Peyer's patch (tissue), 4 donors: ENCODE measurements around the gene CCDC57. TPM values are rescaled to one million over a fixed set of nuclear protein-coding genes. Genes with fewer than 3 reads are reported as not detected.

Experiments
- DNase-seq, 3 donors: peaks; one replicate each; pipeline ENCODE4 v3.0.0-alpha.2; 2017 to 2019
- H3K27ac ChIP-seq, 4 donors: fragments of 200-600 bp; sonication (generic); one replicate each; pipeline ENCODE4 v1.5.1; 2016 to 2019
- H3K27me3 ChIP-seq, 2 donors: fragments of 200-600 bp; sonication (generic); one replicate each; pipeline ENCODE4 v1.5.1; 2019
- H3K36me3 ChIP-seq, 3 donors: fragments of 200-600 bp; sonication (generic); one replicate each; pipeline ENCODE4 v1.5.1; 2016 to 2019
- H3K4me1 ChIP-seq, 4 donors: fragments of 200-600 bp; sonication (generic); one replicate each; pipeline ENCODE4 v1.5.1; 2016 to 2019
- H3K4me3 ChIP-seq, 4 donors: fragments of 200-600 bp; sonication (generic); 1 replicate in 3 of 4; 2 replicates in 1 of 4; pipeline ENCODE4 v1.5.1; 2016 to 2019; ENCODE audit warnings: mild to moderate bottlenecking in 1 of 4
- H3K9me3 ChIP-seq, 4 donors: fragments of 200-600 bp; sonication (generic); one replicate each; pipeline ENCODE4 v1.5.1; 2016 to 2019; ENCODE audit warnings: mild to moderate bottlenecking in 1 of 4
- CTCF ChIP-seq, 6 experiments: fragments of 450-650 bp in 4 of 6; fragments of 200-600 bp in 2 of 6; sonication (generic) in 1 of 6; IDR thresholded peaks; one replicate each; pipeline ENCODE4 v1.5.1; 2017 to 2019; ENCODE audit warnings: antibody characterized with exemption in 6 of 6, mild to moderate bottlenecking in 3 of 6, moderate library complexity in 1 of 6
- POLR2A ChIP-seq, 2 donors: fragments of 450-650 bp; IDR thresholded peaks; one replicate each; pipeline ENCODE4 v1.5.1; 2017; ENCODE audit warnings: antibody characterized with exemption in 2 of 2, mild to moderate bottlenecking in 2 of 2, moderate library complexity in 2 of 2
- total RNA-seq, 4 donors: library from RNA; depleted of rRNA; stranded (reverse); fragments of >200 nt; gene quantifications; one replicate each; pipeline ENCODE4 v1.1.0, GENCODE V29; 2016

CCDC57 gene
- total RNA-seq, 4 donors from 2014 or later: 28.2 to 144 (median 79.8) TPM

DNA sequence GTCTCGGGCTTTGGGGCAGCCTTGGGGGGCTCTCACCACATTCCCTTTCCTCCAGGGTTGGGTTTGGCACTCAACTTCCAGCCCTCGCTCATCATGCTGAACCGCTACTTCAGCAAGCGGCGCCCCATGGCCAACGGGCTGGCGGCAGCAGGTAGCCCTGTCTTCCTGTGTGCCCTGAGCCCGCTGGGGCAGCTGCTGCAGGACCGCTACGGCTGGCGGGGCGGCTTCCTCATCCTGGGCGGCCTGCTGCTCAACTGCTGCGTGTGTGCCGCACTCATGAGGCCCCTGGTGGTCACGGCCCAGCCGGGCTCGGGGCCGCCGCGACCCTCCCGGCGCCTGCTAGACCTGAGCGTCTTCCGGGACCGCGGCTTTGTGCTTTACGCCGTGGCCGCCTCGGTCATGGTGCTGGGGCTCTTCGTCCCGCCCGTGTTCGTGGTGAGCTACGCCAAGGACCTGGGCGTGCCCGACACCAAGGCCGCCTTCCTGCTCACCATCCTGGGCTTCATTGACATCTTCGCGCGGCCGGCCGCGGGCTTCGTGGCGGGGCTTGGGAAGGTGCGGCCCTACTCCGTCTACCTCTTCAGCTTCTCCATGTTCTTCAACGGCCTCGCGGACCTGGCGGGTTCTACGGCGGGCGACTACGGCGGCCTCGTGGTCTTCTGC lies 24.6 kb upstream of the CCDC57 start:
- H3K36me3 ChIP-seq: peaks cover 0 to 26% (median 0%) of the 10 kb centered on the region in 3 donors
- H3K4me3 ChIP-seq: no peak overlapping the region
- peak in 1 of 3 donors; percentile 55 for DNase-seq
- peaks cover 3 to 93% (median 46%) of the 10 kb centered on the region in 4 donors for H3K4me1 ChIP-seq
- H3K27me3 ChIP-seq: no peaks in the 10 kb centered on the region
- no peaks in the 10 kb centered on the region for H3K9me3 ChIP-seq
- no peak for TF ChIP-seq CTCF (IDR thresholded peaks at IDR 0.05)
- no peak for TF ChIP-seq POLR2A (IDR thresholded peaks at IDR 0.05)
- H3K27ac ChIP-seq: peak overlapping the region in 2 of 4 donors; percentile 50 to 67

DNA sequence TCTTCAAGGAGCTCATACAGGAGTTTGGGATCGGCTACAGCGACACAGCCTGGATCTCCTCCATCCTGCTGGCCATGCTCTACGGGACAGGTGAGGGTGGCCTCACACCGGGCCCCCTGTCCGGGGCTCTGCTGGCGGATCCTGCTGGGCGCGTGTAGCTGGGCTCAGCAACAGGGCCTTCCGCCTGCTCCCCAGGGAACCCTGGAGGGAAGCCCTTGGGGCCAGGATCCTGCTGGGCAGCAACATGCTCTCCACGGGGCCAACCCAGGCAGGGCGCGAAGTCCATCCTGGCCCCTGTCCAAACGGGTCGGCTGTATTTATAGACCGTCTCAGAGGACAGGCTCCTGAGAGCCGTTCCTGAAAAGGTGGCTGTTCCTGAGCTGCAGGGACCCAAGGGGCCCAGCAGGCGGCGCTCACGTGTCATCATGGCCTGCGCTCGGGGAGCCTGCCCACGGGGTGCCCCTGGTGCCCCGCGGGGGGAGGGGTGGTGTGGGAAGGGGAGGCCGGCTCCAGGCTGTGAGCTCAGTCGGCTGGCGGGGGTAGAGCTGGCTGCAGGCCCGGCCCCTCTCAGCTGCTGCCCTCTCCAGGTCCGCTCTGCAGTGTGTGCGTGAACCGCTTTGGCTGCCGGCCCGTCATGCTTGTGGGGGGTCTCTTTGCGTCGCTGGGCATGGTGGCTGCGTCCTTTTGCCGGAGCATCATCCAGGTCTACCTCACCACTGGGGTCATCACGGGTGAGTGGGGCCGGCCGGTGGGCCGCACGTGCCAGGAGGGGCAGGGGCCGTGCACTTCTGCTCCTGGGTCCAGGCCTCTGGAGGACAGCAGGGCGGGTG lies 23.7 kb upstream of the CCDC57 start:
- peak overlapping the region; percentile 30 to 70 (median 54) for H3K27ac ChIP-seq
- H3K4me3 ChIP-seq: peak overlapping the region in 1 of 4 donors; percentile 19
- peaks cover 3 to 93% (median 43%) of the 10 kb centered on the region in 4 donors for H3K4me1 ChIP-seq
- H3K9me3 ChIP-seq: no peaks in the 10 kb centered on the region
- TF ChIP-seq POLR2A (IDR thresholded peaks at IDR 0.05): no peak
- TF ChIP-seq CTCF (IDR thresholded peaks at IDR 0.05): peak; percentile 85 to 95 (median 94)
- H3K27me3 ChIP-seq: no peaks in the 10 kb centered on the region
- H3K36me3 ChIP-seq: peaks cover 0 to 26% (median 0%) of the 10 kb centered on the region in 3 donors
- peak; percentile 57 to 88 (median 86) for DNase-seq

DNA sequence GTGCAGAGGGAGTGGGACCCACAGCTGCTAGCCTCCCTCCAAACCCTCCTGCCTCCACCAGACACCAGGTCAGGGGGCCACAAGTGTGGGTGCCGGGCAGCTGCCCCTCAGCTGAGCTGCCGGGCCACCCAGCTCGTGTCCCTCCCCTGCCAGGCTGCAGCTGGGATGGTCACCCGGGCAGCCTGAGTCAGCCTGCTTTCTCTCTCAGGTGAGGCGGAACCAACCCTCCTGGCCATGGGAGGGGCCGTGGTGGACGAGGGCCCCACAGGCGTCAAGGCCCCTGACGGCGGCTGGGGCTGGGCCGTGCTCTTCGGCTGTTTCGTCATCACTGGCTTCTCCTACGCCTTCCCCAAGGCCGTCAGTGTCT lies 23.1 kb upstream of the CCDC57 start:
- Histone ChIP-seq H3K9me3 (no peaks in the 10 kb centered on the region), H3K4me1 (peaks cover 3 to 89% (median 40%) of the 10 kb centered on the region in 4 donors), H3K4me3 (no peak overlapping the region), H3K27me3 (no peaks in the 10 kb centered on the region), H3K36me3 (peaks cover 0 to 26% (median 0%) of the 10 kb centered on the region in 3 donors), H3K27ac (peak overlapping the region; percentile 30 to 70 (median 54))
- TF ChIP-seq CTCF (IDR thresholded peaks at IDR 0.05): no peak
- no peak for TF ChIP-seq POLR2A (IDR thresholded peaks at IDR 0.05)
- DNase-seq: peak in 1 of 3 donors; percentile 72

DNA sequence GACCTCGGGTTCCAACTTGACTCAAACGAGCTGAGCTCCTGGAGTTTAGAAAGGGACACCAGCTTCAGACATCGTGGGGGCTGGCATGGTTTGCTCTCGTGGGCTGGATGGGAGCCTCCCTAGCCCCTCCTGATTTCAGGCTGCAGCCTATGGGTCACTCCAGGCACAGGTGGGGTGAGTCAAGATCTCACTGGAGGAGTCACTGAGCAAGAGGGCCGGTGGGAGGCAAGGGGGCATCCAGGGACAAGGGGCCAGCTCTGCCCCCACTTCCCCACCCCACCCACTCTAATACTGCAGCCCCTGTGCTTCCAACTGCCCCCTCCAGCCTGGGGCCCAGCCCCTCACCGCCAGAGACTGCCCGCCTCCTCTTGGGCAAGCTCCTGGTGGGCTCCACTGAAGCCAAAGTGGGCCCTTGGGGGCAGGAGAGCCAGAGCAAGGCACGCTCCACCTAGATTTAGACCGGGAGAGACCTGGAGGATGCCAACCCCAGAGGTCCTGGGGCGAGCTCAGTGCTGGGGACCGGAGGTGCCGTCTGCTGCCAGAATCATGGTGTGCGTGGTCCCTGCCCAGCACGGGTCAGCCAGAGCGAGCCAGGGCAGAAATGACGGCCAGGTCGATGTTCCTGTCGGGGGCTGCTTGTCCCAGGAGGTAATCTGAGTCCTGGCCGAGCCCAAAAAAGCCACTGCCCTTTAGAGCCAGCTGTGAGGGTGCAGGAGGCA lies 22.6 kb upstream of the CCDC57 start:
- Histone ChIP-seq H3K27ac (peak overlapping the region in 3 of 4 donors; percentile 59 to 97 (median 70)), H3K4me1 (peaks cover 3 to 89% (median 45%) of the 10 kb centered on the region in 4 donors), H3K36me3 (peaks cover 0 to 22% (median 0%) of the 10 kb centered on the region in 3 donors), H3K4me3 (no peak overlapping the region), H3K27me3 (no peaks in the 10 kb centered on the region), H3K9me3 (no peaks in the 10 kb centered on the region)
- TF ChIP-seq POLR2A (IDR thresholded peaks at IDR 0.05) (no peak), CTCF (IDR thresholded peaks at IDR 0.05) (no peak)
- no peak for DNase-seq
